SW 1271 (cell line): ENCODE data around the gene PIK3R6.

ENCODE experiments used
- DNase-seq, 2 experiments: peaks; one replicate each; lab custom pipeline; 2025; lab: John Stamatoyannopoulos, UW

PIK3R6 gene

DNA sequence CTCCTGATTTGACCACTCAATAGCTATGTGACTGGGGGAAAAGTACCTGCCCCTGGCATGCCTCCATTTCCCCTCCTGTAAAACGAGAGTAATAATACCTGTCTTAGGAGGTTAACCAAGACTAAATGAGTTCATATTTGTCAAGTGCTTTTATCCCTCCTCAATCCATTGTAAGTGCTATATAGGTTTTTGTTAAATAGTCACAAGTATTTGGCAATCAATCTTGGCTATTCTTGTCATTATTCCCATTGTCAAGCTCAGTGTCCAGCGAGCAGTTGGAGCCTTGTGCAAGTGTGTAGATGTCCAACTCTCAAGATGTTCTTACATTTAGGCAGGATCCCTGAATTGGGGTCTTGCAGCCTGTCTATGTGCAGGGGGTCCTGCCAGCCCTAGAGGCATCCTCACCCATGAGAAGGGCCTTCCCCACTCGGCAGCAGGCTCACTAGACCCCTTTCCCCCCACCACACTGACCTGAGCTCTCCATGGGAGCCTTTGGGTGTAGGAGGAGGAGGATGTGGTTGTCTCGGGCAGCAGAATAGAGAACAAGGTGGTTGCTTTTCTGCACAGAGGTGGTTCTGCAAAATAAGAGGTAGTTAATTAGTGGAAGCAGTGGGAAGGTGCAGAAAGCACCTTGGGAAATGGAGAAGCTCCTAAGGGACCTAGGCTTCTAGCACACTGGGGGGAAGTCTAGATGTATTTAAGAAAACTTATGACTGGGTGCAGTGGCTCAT lies 18.0 kb downstream of the PIK3R6 start:
- DNase-seq: no peak

DNA sequence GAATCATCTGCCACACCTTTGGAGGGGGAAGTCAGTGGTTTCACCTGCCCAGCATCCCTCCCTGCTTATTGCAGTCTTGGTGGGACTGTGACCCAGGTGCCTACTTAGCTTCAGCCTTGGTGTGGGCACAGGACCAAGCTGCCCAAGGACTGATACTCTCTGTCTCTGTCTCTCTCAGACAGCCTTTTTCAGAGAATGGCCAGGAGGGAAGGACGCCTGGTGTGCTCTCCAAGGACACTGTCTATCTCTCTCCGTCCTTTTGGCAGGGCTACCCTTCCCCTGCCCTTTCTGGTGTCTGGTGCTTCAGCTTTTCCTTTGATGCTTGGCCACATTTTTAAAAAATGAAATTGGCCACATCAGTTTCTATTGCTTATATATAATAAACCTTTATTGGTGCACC lies 19.6 kb downstream of the PIK3R6 start:
- DNase-seq: no peak

DNA sequence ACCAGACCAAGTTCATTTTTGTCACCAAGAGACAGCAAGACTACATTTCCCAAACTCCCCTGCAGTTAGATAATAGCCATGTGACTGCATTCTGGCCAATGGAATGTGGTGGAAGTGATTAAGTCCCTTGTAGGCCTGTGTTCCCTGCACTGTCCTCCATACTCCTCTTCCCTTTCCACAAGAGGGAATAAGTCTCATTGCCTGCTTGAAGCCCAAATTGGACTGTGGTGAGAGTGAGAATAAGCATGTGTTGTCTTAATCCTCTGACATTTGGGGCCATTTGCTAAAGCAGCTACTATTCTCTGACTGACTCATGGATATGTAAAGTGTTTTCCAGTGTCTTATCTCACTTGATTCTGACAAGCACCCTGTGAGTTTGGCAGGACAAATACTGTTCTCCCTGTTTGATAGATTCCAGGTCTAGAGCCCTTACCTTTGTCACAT lies 20.7 kb downstream of the PIK3R6 start:
- DNase-seq: peak in 1 of 2 experiments; percentile 58

DNA sequence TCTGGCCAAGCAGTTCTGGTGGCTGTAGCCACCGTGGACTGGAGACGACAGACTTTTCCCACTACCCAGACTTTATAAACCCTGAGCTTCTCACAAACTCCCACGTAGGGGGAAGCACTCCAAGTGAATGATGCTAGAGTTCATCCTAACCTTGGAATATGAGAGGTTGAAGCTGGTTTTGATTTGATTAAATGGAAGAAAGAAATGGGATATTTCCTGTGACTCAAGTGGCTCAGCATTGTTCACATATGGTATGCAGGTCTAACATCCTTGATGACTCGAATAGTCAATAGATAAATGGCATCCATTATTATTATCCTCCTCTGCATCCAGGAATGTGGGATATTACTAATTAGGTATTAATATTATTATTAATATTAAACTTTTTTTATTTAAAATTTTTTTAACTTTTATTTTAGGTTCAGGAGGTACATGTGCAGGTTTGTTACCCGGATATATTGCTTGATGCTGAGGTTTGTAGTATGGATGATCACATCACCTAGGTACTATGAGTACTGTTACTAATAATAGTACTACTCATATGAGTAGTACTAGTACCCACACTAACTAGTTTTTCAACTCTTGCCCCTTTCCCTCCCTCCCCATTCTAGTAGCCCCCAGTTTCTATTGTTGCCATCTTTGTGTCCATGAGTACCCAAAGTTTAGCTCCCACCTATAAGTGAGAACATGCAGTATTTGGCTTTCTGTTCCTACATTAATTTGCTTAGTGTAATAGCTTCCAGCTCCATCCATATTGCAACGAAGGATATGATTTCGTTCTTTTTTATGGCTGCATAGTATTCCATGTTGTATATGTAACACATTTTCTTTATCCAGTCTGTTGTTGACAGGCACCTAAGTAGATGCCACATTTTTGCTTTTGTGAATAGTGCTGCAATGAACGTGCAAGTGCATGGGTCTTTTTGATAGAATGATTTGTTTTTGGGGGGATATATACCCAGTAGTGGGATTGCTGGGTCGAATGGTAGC lies 22.9 kb downstream of the PIK3R6 start:
- DNase-seq: no peak

DNA sequence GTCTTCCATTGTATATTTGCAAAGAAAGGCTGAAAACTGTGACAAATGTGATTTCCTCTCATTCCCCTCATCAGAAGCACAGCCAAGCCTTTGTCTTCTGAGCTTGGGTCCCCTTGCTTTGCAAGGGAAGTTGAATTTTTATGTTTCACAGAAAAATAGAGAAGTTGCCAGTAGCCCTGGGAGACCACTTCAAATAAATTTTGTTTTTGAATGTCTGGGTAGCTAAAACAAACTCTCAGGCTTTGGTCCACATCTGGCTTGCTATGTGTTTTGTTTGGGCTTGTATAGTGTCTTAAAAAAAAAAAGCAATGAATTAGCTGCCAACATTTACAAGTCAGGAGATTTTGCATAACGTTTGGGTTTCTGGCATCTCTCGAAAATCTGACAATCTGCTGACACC lies 24.1 kb downstream of the PIK3R6 start:
- DNase-seq: no peak

DNA sequence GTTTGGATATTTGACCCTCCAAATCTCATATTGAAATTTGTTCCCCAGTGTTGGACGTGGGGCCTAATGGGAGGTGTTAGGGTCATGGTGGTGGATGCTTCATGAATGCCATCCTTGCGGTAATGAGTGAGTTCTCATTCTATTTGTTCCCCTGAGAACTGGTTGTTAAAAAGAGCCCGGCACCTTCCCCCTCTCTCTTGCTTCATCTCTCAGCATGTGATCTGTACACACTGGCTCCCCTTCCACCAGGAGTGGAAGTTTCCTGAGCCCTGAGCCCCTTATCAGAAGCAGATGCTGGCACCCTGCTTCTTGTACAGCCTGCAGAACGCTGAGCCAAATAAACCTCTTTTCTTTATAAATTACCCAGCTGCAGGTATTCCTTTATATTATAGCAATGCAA lies 25.6 kb downstream of the PIK3R6 start:
- no peak for DNase-seq

DNA sequence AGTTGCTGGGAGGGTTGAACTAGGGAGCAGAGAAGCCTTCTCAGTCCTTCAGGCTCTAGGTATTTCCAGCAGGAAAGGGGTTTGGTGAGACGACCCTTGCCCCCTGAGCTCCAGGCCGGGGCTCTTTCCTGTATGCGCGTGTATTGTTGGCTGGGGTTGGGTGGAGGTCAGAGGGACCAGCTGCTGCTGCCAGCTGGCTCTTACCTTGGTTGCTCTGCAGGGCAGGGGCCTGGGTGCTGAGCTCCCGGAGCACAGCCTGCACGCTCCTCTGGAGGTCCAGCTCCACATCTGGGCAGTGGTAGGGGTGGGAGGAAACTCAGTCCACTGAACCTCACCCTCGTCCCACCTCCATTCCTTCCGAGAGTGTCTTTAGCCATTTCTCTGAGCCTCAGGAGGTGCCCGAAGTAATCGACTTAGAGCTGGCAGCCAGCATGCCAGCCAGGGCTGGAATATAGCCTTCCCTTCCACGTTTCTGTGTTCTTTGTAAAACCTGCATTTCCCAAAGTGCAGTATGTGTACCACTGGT lies 28.0 kb downstream of the PIK3R6 start:
- no peak for DNase-seq

DNA sequence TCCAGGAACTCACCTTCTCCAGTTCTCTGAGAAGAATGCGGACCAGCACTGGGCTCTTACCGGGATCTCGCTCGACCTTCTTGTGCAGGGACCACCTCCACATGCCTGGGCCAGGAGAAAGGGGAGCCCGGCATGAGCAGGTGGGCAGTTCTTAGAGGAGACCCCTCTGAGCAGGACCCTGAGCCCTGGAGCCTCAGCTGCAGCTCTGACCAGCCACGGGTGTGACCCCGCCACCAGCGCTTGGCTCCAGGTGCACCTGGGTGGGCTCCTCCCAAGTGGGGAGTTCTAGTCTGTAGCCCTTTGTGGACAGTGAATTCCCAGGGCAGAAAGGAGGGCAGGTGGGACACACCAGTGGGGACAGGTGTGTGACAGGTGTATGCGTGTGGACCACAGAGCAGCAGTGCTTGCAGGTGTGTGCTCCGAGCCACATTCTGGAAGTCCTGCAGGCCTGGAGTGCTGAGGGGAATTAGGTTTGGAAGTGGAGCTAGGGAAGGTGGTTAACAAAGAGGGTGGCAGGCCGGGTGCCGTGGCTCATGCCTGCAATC lies 28.9 kb downstream of the PIK3R6 start:
- no peak for DNase-seq

DNA sequence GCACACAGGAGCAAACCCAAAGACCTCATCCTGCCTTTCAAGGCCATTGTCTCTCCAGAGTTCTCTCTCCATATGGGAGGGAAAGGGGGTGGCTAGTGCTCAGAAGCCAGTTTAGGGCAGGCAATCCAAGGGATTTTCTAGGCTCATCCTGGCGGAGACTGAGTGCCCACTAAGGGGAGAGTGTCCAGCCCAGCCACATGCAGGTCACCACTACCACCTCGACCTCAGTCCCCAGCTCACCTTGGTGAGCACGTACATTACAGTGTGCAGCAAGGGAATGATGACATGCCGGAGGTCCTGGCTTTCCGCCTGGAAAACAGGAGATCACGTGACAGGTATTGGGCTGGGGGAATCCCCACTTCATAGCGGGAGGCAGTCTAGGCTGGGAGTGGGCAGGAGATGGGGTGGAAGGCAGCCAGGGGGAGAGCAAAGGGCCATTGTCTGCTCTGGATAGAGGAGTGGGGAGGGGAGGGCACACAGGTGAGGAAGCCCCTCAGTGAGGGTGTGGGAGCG lies 29.9 kb downstream of the PIK3R6 start:
- DNase-seq: no peak

DNA sequence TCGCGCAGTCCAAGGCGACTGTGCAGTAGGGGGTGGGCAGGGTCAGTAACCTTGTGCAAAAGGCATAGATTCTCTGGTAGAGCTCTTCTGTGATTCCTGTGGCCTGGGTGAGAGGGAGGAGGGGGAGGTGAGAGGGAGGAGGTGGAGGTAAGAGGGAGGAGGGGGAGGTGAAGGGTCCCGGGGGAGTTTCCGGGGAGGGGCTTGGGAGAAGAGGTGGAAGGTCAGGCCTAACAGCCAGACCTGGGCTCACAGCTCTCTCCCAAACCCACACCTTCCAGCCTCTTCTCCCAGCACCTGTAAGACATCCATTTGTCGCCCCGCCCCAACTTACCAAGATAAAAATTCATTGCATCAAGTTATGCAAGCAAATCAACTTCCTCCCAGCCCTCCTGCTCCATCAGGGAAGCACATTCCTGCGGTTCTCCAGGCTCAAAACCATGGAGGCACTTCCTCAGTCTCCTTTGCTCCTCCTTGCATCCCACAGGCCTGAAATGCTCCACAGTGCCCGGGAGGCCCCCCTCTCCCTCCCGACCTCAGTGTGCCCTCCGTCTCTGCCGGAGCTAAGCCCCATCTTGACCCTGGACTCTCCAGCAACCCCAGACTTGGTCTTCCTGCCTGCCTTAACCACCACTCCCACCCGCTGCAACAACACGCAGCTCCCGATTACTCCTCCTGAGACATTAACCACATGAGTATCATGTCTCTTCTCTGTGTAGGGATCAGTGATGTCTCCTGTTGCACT lies 30.5 kb downstream of the PIK3R6 start:
- no peak for DNase-seq

DNA sequence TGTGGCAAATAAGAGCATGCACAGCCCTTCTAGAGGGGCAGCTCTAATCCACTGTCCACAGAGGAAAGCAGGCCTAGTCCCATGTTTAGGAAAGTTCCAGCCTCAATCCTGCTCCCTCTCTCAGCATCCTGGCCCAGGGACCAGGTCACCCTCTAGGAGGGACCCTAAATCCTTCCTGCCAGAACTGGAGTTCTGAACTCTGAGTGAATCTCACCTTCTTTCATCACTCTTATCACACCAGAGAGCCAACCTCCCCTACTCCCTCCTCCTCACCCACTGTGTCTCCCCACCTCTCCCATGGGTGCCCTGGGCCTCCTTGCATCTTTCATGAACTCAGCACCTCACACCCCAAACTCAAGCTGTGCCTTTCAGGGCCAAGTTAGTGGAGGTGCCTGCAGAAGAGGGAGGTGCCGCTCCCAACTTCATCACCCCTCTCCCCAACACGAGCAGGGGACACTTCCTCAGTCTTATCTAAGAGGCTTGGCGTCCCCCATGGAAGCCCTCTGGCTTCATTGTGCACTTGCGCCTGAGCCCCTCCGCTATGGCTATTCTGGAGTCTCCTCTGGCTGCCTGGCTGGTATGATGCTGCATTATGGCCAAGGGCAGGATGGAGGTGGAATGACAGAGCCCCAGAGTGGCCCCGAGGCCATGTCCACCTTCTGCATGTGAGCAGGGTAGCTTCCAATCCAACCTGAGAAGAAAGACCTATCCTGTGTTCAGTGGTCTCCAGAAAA lies 31.7 kb downstream of the PIK3R6 start:
- no peak for DNase-seq

DNA sequence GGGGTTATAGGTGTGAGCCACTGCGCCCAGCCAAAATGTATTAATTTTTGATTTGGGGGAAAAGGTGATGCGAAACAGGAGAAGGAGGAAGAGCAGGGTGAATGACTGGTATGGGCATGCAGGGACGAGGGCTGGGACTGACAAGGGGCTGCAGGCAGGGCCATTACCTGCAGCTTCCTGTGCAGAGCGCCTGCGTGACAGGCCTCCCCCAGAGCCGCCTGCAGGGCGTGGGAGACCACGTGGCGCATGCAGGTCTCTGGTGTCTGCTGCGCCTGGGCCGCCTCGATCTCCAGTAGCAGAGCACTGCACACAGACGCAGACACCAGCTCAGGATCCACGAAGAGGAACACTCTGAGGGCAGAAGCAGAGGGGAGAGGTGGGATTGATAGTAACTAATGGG lies 32.4 kb downstream of the PIK3R6 start:
- DNase-seq: no peak

DNA sequence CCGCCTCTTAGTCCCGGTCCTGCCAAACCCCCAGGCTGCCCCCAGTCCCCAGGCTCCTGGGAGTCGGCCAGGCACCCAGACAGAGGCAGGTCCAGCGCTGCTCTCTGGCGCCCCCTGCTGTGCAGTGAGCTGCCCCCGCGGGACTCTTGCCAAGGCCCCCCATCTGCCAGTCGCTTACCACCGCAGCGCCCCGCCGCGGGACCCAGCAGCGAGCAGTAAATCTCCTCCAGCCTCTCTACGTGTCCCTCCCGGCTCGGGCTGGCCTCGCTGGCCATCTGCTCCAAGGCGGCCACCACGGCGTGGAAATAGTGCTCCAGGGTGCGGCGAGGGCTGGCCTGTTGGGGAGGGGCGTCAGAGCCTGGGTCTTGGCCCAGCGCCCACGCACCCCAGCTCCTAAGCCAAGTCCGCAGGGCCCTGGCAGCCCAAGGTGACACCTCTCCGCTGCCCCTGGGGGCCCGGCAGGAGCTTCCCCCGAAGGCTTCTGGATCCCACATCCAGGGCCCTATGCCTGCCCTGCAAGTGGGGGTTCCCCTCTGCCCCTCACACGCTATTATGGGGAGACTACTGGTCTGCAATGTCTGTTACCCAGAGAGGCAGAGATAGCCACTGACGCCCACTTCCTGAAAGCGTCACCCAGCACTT lies 34.6 kb downstream of the PIK3R6 start:
- no peak for DNase-seq

DNA sequence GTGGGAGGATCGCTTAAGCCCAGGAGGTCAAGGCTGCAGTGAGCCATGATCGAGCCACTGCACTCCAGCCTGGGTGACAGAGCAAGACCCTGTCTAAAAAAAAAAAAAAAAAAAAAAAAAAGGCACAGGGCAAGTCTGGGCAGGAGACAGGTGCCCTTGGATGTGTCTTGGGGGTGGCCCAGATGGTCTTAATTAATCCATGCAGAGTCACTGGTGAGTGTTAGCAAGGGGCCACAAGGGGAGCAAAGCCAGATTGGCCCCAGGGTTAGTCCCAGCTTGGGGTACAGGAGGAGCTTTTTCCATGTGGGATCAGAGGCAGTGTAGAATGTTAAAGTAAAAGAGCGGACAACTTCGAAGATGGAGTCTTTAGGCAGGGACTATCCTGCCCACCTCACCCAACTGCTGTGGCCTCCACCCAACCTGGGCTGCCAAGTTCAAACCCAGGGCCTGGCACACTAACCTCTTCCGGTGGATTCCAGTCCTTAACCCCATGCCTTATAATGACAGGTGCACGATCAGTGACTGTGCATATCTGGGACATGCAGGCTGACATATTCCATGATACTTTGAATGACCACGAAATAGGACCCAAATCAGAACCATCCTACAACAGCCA lies 36.1 kb downstream of the PIK3R6 start:
- DNase-seq: no peak

DNA sequence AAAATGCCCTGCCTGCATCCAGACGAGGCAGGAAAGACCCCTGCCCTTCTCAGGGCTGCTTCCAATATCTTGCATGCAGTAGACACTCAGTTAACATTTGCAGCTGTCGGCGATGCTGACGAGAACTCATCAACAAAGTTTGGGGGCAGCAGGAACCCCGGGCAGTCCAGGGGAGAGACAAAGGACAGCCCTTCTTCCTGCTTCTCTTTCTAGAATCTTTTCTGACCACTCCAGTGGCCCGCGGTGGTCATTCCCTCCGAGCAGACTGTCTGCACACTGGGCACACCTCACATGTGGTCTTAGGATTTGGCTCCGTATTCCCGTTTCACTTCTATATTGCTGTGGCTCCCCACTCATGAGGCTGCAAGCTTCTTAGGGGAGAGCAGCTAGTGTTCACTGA lies 37.3 kb downstream of the PIK3R6 start:
- DNase-seq: no peak

DNA sequence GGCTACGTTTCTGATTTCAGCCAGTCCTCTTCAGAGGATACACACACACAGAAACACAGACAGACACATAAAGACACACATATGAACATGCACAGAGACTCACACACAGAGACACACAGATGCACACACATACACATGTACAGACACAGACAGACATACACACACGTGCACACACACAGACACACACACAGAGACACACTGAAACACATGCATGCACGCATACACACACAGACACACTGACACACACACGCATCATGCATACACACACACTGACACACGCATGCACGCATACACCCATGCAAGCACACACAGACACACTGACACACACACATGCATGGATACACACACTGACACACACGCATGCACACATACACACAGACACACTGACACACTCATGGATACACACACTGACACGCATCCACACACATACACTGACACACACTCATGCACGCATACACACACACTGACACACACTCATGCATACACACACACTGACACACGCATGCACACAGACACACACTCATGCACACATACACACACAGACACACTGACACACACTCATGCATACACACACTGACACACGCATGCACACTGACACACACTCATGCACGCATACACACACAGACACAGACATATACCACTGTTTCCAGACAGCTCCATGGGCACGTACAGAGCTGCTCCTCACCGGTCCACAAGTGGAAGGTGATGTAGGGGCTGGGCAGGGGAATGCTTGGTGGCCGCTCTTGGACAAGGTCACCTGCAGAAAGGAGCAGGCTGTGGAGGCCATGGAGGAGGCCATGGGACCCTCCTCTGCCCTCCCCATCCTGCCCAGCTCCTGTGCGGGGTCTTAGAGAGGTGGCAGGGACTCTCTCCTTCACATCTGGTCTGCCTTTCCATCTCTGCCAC lies 38.2 kb downstream of the PIK3R6 start:
- no peak for DNase-seq

DNA sequence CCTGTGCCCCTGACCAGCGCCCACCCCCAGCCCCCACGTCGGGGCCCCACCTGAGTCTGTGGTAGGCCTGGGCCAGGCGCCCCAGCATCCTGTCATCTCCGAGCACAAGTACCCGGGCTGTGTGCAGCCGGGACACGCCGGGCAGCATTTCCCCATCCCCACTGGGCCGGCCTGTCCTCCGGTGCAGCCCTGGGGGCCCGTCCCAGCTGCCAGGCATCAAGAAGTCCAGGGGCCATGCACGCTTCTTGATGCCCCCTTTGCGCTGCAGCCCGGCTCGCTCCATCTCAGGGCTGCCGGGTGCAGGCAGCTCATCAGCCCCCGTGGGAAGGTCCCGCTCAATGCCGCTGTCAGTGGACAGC lies 39.0 kb downstream of the PIK3R6 start:
- no peak for DNase-seq

DNA sequence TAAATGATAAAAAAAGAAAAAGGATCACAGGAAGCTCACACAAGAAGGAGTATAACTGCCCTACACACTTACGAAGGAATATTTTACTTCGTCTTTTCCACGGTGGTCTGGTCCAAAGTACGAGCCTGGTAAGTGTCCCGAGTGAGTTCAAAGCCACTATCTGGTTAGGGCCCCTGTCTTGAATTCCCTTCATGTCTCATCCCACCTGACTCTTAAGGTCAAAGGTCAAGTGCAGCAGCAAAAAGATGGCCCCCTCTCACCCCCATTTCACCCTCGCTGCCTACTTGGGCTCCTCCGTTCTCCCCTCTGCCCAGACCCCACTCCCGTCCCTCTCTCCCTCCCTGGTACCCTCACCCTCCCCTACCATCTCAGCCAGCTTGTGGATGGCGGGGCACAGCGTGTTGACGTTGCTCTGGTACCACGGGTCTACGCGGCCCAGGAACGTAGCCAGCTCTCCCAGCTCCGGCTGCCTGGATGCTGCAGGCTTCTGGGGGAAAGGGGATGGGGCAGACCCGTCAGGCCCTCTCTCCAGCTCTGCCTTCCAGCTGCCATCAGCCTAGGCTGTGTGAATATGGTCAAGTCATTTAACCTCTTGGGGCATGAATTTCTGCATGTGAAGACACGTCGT lies 40.6 kb downstream of the PIK3R6 start:
- no peak for DNase-seq

DNA sequence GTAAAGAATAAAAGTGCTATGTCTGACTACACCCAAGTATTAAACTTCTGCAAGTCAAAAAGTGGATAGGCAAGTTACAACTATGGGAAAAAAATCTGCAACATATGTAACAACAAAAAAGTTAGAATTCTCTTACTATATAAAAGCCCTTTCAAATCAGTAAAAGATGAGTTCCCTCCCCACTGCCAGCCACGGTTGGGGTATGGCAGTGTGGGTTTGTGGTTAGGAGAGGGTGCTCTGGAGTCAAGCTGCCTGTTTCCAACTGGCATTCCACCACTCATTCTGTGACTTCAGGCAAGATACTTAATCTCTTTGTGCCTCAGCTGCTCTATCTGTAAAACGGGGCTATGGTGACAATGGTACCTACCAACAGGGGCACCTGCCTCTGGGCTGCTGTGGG lies 41.7 kb downstream of the PIK3R6 start:
- DNase-seq: no peak
